GM12864 (cell line): ENCODE results near the gene PPIP5K1.

ENCODE experiments used
- DNase-seq: peaks from one replicate; pipeline ENCODE4 v3.0.0-alpha.2; 2011; ENCODE audit warnings: low read depth
- H3K4me3 ChIP-seq: 2 replicates; pipeline ENCODE4 v1.5.1; 2011; ENCODE audit warnings: mild to moderate bottlenecking, low read depth, low read length, control low read depth
- TF ChIP-seq, protein P1 (sequence below): IDR thresholded peaks from 2 replicates; pipeline ENCODE4 v1.5.1; 2011; ENCODE audit warnings: low read depth, mild to moderate bottlenecking, moderate library complexity, low read length, control low read depth, inconsistent platforms; ENCODE audit errors: missing control alignments

Gene PPIP5K1

DNA sequence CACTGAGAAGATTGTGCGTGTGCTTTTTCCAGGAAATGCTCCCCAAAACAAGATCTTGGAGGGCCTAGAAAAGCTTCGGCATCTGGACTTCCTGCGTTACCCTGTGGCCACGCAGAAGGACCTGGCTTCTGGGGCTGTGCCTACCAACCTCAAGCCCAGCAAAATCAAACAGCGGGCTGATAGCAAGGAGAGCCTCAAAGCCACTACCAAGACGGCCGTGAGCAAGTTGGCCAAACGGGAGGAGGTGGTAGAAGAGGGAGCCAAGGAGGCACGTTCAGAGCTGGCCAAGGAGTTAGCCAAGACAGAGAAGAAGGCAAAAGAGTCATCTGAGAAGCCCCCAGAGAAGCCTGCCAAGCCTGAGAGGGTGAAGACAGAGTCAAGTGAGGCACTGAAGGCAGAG, 67.8 kb downstream of the PPIP5K1 start:
- TF ChIP-seq, protein P1, sequence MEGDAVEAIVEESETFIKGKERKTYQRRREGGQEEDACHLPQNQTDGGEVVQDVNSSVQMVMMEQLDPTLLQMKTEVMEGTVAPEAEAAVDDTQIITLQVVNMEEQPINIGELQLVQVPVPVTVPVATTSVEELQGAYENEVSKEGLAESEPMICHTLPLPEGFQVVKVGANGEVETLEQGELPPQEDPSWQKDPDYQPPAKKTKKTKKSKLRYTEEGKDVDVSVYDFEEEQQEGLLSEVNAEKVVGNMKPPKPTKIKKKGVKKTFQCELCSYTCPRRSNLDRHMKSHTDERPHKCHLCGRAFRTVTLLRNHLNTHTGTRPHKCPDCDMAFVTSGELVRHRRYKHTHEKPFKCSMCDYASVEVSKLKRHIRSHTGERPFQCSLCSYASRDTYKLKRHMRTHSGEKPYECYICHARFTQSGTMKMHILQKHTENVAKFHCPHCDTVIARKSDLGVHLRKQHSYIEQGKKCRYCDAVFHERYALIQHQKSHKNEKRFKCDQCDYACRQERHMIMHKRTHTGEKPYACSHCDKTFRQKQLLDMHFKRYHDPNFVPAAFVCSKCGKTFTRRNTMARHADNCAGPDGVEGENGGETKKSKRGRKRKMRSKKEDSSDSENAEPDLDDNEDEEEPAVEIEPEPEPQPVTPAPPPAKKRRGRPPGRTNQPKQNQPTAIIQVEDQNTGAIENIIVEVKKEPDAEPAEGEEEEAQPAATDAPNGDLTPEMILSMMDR, result no peak
- no peak for DNase-seq
- no peak overlapping the region for H3K4me3 ChIP-seq

DNA sequence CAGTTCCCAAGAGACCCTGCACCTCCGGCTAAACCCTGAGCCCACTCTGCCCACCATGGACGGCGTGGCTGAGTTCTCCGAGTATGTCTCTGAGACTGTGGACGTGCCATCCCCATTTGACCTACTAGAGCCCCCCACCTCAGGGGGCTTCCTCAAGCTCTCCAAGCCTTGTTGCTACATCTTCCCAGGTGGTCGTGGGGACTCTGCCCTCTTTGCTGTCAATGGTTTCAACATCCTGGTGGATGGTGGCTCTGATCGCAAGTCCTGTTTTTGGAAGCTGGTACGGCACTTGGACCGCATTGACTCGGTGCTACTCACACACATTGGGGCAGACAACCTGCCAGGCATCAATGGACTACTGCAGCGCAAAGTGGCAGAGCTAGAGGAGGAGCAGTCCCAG, 68.6 kb downstream of the PPIP5K1 start:
- DNase-seq, result no peak
- no peak overlapping the region for H3K4me3 ChIP-seq
- TF ChIP-seq, protein P1, result no peak

DNA sequence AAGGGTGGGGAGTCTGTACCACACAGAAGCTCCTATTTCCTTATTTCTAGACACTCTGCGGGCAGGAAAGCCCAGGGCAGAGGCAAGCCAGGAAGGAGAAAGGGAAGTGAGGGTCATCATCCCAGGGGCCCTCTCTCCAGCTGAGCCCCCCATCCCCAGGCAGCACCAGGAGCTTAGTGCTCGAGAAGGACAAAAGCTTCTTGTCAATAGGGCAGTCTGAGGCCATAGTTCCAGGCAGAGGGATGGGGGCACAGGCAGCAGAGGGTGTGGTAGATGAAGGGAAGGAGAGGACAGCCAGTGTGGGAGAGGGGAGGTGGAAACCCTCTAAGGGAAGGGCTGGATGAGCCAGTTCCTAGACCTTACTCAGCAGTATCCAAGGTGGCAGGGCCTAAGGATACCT, 69.9 kb downstream of the PPIP5K1 start:
- H3K4me3 ChIP-seq, result no peak overlapping the region
- TF ChIP-seq, protein P1, result no peak
- no peak for DNase-seq

DNA sequence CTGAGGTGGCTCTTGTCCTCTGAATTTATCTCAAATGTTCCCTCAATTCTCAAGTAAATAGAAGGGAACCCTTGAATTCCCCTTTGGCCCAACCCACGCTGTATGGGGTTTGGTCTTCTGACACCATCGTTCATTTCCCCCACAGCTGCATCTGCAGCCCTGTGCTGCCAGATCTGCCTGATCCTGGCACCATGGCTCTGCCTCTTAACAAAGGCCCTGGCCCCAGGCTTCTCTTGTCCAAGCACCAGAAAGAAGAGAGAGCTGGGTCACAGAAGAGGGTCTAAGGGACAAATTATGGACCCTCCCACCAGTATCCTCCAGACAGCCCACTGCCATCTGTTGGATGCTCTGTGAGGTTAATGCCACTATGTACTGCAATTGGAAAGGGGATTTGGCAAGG, 70.8 kb downstream of the PPIP5K1 start:
- DNase-seq, result no peak
- H3K4me3 ChIP-seq, result no peak overlapping the region
- TF ChIP-seq, protein P1, result no peak

DNA sequence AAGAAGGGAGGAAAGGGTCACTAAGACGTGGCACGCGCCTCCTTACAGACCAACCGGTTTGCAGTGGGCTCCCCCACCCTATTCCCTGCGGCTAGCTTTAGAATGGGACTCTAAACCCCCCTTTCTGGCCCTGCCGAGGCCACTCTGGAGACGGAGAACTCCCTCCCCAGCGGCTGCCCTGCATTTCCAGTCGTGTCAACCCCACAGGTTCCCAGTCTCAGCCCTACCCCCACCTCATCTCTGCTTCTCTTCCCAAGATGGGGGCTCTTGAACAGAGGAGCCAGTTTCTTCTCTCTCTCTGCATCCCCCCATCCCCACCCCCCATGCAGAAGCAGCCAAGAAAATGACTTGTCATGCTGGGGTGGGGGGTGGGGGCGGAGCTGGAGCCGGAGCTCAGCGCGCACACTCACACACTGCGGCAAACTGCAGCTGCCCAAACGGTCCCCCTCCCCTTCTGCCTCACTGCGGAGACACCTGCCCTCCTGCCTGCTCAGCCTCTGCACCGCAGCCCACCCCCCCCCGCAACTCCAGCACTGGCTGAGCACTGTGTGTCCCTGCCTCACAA, 71.7 kb downstream of the PPIP5K1 start:
- TF ChIP-seq, protein P1, result no peak
- DNase-seq, result no peak
- no peak overlapping the region for H3K4me3 ChIP-seq

DNA sequence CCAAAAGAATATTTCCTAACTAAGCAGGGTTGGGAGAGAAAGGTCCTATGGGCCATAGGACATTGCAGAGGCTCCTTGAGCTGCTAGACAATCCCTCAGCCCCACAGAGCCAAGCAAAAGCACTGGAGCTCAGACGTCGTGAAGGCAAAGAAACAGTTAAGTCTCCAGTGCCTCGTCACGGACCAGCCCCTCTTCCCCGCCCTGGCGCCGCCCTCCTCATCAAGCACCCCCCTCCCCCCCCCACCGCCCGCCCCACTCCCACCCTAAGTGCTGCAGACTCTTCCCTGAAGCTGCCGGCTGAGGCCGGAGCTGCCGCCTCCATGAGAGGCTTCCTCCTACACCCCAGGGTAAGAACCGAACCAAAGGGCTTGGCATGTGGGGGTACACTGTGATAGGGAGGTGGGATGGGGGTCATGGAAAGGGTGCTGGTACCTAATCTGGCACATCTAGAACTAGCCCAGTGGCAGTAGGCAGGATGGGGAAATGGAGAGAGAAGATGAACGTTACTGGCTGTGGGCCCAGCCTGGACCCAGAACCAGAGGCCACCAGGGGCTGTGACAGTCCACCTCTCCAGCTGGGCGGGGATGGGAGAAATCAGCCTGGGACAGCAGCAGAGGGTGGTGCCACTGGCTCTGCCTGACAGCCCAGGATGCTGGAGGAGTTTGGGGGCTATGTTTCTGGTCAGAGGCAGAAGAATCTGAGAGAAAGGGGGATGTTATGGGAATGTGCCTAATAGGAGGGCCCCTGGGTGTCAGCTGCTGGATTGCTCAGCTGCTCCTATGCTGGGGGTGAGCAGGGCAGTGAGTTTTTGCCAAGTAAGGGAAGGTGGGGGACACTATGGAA, 72.4 kb downstream of the PPIP5K1 start, which contains the start of gene MAP1A:
TSS of gene MAP1A (plus strand) at position 255 of the 843 bp plus-strand sequence. CDS start 3,866 bp downstream, outside the sequence.
- no peak within 1 kb of the TSS for H3K4me3 ChIP-seq
- TF ChIP-seq, protein P1, result no peak

DNA sequence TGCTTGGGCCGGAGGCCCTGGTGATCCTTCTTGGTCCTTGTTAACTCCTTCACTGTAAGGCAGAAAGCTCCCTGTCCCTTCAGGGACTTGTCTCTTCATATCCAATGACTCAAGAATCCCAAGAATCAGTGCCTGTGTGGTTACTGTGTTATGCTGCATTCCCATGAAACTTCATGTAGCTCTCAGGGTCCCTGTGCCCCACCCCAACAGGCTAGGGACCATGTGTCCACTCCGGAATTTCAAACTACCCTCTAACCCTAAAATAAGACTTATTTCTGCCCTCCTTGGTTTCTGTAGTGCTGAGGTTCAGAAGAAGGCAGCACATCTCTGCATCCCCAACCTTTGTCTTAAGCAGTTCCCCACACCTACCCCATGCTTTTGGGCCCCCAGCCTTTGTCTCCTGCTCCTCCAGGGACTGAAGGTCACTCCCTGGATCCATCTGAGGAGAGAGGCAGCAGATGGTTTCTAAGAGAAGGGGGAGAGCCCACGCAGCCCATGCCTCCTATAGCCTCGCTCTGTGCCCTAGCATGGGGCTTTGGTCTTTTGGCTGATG, 73.1 kb downstream of the PPIP5K1 start:
- TF ChIP-seq, protein P1, result no peak
- H3K4me3 ChIP-seq, result no peak overlapping the region
- DNase-seq, result no peak

More for the DNA sequence above, 72.4 kb downstream of the PPIP5K1 start, which contains the start of gene MAP1A:
- DNase-seq, result no peak
